GM20000 (cell line): ENCODE results near the gene OR10A2.

Source experiments
- DNase-seq: peaks from one replicate; pipeline ENCODE4 v3.0.0; 2012; ENCODE audit warnings: low spot score
- CTCF ChIP-seq: IDR thresholded peaks from 2 replicates; pipeline ENCODE4 v1.5.1; 2012; ENCODE audit warnings: mild to moderate bottlenecking, control low read depth; ENCODE audit errors: extremely low read depth, missing control alignments

OR10A2 gene

GRCh38 chr11:6855971-6856541 lies 6.8 kb upstream of the OR10A2 start:
- DNase-seq, result no peak
- TF ChIP-seq CTCF, result no peak

GRCh38 chr11:6856871-6857270 lies 6.0 kb upstream of the OR10A2 start:
- peak; percentile 25 for DNase-seq
- no peak for TF ChIP-seq CTCF

GRCh38 chr11:6864438-6864837 lies 1.6 kb downstream of the OR10A2 start:
- no peak for TF ChIP-seq CTCF
- DNase-seq, result no peak

- no peak for TF ChIP-seq CTCF
- DNase-seq, result no peak
Observed at GRCh38 chr11:6871278-6871677, 8.4 kb downstream of the OR10A2 start.

GRCh38 chr11:6875761-6876160 lies 12.9 kb downstream of the OR10A2 start:
- TF ChIP-seq CTCF, result no peak
- DNase-seq, result no peak

- no peak for TF ChIP-seq CTCF
- no peak for DNase-seq
Observed at GRCh38 chr11:6876325-6876724, 13.5 kb downstream of the OR10A2 start, which contains the start of gene OR10A4. Gene OR10A4, plus strand, starts transcription at chr11:6876625. Its CDS starts 23 bp downstream, at chr11:6876648.

GRCh38 chr11:6876914-6877313 lies 14.1 kb downstream of the OR10A2 start:
- no peak for DNase-seq

More at GRCh38 chr11:6876914-6877313, 14.1 kb downstream of the OR10A2 start:
- no peak for TF ChIP-seq CTCF
